HG03342 (cell line): ENCODE data around the gene ING5.
A peak's percentile ranks its signal among the peaks of the same experiment; 100 is the strongest.

Experiments
- ATAC-seq: cut with Tn5 transposase; IDR thresholded peaks from one replicate; pipeline ENCODE4 v1.9.1; 2021; ENCODE audit warnings: mild to moderate bottlenecking, moderate library complexity; ENCODE audit not compliant: unreplicated experiment

ING5 gene

DNA sequence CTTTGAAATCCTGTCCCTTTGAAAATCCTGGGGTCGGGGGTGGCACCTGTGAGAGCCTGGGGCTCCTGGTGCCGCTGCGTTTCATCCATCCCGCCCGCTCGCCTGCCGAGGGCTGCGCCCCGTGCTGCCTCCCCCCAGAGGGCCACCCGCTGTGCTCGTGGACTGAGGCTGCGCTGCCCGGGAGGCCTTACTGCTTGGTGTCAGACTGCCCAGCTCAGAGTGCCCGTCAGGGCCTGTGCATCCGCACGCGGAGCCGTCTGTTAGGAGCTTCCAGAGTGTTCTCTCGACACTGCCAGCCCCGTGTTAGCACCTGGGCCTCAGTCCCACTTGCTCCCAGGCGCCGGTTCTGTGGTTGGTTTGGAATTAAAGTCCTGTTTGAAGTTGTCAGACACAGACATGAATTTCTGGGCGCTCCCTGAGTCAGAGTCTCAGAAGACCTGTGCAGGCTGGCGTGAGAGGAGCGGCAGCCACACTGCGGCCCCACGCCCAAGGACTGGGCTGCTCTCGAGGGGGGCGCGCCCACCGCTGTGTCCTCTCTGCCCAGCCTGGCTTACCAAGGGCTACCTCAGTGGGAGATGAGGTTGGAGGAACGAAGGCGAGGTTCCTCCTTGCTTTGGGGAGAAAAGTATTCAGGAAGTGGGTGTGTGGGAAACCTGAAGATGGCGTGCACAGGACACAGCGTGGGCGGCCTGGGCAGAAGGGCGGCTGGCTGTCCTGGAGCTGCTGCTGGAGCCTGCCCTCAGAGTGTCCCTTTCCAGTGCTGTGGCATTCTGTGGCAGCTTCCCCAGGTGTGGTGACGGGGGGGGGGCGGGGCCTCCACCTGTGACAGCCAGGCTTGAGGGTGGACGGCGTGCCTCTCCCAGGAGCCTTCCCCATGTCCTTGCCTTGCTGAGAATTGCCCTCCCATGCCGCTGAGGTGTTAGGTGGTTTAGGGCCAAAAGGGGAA, 29.3 kb upstream of the ING5 start:
- no peak for ATAC-seq

DNA sequence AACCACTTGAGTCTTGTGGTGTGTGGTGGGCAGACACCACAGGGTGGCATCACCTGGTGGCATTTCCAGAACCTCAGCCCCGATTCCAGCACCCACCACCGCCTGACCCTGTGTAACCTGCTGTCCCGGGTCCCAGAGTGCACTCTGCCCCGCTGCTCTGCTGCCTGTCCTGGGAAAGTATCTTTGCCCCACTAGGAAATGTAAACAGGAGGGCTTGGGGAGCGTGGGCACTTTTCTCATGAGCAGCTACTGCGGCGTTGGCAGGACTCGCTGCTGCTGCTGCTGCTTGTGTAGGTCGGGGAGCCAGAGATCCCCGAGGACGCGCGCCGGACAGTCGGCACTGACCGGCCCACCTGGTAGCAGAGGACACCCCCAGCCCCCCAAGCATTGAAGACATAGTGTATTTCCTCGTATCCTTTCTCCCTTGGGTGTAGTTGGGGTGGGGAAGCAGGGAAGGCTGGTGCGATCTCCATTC, 28.6 kb upstream of the ING5 start:
- no peak for ATAC-seq

DNA sequence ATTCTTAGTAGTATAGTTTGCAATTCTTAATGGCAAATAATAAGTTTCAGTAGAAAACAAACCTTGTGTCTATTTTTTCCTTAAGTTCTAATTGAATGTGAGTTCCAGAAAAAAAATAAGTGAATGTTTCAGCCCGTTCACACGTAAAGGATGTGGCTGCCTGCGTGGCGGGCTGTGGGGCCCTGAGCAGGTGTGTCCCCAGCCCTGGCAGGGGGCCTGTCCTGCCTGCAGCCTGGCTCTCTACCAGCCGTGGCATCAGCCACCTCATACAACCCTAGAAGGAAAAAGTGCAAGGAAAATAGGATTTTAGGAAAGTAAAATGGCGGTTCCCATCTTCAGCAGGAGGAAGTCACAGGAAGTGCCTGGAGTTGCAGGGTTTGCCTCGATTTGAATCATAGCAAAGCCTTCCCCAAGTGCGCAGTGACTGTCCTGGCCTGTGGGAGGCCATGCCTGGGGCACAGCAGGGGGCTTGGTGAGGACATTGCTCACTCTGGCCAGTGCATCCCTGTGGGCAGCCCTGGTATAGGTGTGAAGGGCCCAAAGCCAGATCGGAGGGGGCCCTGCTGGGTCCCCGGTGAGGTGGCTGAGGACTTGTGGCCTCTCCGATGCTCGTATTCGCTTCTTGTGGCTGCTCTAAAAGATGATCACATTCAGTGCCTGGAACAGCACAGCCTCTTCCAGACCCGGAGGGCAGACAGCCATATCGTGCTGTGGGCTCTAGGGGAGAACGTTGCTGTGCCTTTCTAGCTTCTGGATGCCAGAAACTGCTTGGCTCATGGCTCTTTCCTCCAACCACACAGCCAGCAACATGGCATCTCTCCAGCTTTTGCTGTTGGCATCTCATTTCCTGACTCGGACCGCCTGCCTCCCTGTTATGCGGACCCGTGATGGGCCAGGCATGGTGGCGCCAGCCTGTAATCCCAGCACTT, 27.8 kb upstream of the ING5 start:
- ATAC-seq = no peak

DNA sequence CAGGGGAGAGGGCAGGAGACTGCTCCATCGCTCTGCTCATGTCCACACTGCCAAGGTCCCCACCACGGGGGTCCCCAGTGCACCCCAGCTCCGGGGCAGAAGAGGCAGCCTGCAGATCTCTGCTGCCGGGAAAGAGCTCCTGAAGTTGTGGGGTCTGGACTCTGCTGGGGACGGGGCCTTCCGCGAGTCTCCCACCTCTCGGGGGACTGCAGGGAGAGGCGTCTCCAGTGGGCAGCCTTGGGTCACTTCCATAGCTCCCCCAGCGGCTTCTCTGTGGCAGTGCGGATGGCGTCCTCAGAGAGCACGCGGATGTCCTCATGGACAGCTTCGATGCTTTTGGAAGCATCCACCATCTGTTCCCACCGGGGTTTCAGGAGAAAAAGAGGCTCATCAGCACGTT, 26.0 kb upstream of the ING5 start:
- ATAC-seq = no peak

DNA sequence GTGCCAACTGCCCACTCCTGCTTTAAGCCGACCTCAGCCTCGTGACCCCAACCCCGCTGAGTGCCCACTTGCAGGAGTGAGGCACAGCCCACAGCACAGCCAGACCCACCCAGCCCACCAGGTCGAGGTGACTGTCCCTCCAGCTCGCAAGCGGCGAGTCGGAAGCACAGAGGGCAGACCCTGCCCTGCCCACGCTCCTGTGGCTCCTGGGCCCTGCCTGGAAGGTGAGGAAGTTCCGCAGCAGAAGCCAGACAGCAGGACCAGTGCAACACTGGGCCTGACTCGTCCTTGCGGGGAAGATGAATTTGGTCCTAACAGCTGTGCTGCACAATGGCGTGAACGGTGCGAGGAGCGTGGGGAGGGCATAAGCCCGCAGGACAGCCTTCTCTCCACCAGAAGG, 25.2 kb upstream of the ING5 start:
- no peak for ATAC-seq

DNA sequence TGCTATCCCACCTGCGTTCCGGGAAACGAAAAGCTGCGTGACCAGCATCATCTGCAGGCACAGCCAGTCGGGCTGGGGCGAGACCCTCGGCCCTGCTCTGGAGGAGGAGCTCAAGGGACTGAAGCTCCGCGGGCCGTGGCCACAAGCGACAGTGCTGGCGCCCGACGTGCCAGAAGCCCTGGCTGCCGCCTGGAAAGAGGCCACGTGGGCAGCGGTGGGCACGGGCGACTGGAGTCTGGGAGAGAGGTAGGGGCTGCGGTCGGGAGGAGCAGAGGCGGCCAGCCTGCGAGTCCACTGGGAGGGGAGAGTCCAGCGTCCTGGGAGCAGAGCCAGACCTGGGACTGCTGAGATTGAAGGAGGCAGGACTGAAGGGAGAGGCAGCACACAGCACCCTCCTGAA, 24.4 kb upstream of the ING5 start:
- ATAC-seq = no peak

DNA sequence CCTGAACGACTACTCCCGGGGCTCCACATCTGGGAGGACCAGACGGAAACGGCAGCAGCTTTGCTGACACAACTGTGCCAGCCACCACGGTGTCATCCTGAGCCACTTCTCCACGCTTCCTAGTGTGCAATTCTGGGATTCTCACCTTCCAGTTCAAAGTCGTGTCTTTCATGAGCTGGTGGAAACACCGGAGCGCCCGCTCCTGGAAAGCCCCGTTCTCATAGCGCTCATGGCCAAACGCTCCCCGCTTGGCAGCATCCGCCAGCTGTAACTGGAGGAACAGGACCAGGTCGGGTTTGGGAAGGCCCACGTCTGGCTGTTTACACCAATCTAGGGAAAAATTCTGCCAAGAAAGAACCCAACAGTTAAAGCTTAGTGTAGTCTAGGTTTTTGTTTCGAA, 23.5 kb upstream of the ING5 start:
- no peak for ATAC-seq

DNA sequence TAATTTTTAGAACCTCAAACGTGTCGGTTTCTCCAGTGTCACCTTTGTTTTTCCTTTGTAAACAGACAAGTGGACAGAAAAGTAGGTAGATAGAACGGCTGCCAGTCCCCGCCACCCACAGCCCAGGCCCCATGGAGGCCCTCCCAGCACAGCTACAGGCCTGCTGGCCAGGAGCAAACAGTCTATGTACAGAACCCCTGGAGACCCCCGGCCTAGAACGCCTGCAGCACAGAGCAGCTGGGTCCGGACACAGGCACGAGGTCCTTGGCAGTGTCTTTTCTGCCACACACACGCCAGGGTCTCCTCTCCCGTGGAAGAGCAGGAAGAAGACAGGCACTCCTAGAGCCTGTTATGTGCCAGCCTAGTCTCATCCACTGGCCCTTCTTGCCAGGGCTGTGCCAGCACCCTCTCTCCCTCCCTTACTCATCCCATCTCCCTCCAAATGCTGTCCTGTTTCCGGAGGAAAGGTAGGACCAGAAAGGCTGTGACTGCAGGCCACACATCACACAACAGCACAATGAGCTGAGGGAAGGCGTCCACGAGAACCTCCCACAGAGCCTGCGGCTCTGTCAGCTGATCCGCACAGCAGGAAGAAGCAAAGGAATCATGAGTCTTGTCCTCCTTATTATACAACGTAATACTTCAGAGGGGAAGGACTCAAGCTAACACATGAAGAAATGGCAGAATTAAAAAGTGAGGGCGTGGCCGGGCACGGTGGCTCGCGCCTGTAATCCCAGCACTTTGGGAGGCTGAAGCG, 22.9 kb upstream of the ING5 start:
- ATAC-seq = no peak

DNA sequence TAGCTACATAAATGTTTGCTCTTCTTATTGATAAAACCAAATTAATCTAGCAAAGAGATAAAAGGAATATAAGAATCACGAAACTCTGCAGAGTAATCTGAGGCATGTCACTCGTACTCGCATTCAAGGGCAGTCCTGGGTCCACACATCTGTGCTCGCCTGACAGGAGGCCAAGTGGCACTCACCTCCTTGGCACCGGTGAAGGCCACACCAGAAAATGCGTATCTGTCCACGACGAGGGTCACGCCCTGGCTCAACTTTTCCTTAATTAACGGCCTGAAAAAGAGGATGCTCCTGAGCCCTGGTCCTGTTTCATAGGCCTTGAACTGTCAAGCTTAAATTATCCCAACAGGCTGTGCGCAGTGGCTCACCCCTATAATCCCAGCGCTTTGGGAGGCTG, 21.8 kb upstream of the ING5 start:
- no peak for ATAC-seq

DNA sequence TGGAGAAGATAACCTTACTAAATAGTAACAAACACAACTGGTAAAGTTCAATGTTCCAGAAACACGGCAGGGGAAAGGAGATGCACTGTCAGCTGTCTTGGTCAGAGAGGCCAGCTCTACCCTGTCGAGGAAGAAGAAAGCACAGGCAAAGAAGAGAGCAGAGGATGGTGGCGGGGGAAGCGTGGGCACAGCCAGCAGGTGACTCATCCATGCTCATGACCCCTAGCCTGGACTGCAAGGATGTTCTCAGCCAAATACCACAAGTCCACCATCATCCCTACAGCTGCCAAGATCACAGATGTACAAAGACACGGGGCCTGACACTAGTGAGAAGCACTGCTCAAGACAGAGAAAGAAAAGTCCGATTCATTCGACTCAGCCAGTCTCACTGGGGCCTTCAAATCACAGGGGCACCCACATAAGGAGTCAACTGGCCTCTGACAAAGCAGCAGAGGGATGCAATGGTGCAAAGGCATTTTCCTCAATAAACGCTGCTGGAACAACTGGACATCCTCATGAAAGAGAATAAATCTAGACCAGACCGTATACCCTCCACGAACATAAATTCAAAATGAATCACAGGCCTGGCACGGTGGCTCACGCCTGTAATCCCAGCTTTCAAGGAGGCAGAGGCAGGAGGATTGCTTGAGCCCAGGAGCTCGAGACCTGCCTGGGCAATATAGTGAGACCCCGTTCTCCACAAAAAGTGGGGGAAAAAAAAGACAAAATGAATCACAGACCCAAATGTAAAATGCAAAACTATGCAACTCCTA, 20.8 kb upstream of the ING5 start:
- no peak for ATAC-seq

DNA sequence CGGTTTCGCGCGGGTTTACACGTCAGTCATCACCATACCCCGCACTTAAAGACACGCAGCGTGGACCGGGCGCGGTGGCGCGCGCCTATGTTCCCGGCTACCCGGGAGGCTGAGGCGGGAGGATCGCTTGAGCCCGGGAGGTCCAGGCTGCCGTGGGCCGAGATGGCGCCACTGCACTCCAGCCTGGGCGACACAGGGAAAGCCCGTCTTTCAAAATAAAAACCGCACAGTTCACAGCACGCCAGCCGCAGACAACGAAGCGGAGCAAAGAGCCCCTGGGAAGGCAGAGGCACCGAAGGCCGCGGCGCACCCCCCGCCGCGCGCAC, 15.6 kb upstream of the ING5 start:
- ATAC-seq = peak; percentile 13

DNA sequence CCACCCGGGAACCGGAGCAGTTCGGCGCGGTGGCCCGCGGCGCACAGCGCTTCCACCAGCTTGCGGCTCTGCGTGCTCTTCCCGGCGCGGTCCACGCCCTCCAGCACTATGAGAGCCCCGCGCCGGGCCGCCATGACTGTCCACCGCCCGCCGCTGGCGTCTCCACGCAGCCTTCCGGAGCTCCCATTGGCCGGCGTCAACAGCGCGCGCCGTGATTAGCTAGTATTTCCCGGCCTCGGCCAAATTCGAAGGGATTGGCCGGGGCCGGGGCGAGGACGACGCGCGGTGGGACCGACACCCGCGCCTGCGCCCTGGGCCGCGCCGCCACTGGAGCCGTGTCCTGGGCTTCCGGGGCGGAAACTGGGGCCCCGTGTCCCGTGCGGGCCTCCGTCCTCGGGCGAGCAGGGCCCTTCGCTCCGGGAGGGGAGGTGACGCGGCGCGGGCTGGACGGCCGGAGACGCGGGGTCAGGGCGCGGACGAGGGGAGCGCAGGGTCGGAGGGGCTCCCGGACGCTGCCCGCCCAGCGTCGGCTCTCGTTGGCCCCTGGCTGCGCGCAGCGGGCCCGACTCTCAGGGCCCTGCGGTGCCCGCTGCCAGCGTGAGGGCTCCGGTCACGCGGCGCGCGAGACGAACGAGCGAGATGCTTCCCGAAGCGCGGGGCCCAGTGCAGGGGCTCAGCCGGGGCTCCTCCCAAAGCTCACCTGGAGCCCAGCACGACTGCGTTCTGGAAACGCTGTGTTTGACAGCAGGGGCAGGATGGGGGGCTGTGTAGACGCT, 15.0 kb upstream of the ING5 start, which contains the start of gene DTYMK:
Gene DTYMK, minus strand, starts transcription at position 166 of the 776 bp plus-strand sequence. Its CDS starts 32 bp downstream, at position 134.
- peak; percentile 93 for ATAC-seq

DNA sequence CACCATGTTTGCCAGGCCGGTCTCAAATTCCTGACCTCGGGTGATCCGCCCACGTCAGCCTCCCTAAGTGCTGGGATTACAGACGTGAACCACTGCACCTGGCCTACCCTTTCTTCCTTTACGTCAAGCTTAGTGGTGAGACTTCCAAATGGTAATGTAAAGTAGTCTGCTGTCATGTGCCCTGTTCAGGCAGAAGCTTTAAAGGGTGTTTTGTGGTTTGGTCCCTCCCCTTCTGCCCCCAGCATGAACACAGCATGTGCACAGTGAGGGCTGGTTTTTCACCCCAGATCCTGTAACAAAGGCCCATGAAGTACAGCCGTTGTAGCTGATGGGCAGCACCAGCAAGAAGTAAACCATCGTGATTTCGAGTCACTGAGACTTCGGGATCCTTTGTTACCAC, 12.5 kb upstream of the ING5 start:
- no peak for ATAC-seq

DNA sequence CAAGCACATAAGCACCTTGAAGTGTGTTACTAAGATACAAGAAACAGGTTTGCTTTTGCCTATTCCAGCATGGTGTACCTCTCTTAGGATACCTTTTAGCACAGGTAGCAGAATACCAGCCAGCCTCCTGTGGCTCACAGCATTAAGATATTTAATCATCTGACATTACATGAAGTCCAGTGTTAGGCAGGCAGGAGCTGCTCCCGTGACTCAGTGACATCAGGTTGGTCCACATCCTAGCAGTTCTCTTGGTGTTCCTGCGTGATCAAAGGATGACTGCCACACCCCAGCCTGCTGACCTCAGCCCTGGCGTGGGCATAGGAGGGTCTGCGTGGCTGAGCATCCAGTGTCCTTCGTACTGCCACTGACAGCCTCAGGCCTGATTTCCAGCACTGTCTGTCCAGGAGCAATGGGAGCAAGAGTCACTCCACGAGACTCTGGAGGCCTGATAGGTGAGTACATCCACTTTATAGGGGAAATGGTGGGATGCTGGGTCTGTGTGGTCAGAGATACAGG, 11.6 kb upstream of the ING5 start:
- ATAC-seq = no peak

DNA sequence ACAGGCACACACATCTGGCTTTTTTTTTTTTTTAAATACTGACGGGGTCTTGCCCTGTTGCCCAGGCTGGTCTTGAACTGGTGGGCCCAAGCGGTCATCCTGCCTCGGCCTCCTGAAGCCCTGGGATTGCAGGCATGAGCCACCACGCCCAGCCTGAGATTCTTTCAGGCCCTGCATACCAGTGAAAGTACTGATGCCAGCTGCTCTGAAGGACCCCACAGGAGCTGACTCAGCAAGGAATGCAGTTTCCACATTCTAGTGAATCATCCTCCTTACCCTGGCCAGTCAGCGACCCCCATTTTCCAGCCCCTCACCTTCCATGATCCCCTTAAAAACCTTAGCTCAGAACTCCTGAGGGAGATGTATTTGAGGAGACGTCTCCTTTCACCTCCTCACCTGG, 9.4 kb upstream of the ING5 start:
- no peak for ATAC-seq

DNA sequence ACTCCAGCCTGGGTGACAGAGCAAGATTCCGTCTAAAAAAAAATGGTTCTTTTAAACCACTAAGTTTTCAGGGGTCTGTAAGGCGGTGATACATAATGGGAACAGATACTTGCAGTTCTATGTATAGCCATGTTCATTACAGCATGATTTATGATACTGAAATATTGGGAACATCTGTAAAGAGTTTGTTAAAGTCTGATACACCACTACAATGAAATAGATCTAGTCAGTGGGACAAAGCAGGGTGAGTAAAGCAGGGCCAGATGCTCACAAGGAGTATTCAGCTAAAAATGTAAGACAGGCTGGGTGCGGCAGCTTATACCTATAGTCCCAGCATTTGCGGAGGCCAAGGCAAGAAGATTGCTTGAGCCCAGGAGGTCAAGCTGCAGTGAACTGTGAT, 6.2 kb upstream of the ING5 start:
- no peak for ATAC-seq

DNA sequence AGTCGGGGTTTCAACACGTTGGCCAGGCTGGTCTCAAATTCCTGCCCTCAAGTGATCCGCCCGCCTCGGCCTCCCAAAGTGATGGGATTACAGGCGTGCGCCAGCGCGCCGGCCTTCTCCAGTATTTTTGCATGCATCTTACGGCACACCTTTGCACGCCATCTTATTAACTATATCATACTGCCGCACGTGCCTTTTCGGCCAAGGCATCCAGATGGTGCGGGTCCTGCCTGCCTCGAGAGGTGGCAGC, 765 bp upstream of the ING5 start:
- no peak for ATAC-seq

DNA sequence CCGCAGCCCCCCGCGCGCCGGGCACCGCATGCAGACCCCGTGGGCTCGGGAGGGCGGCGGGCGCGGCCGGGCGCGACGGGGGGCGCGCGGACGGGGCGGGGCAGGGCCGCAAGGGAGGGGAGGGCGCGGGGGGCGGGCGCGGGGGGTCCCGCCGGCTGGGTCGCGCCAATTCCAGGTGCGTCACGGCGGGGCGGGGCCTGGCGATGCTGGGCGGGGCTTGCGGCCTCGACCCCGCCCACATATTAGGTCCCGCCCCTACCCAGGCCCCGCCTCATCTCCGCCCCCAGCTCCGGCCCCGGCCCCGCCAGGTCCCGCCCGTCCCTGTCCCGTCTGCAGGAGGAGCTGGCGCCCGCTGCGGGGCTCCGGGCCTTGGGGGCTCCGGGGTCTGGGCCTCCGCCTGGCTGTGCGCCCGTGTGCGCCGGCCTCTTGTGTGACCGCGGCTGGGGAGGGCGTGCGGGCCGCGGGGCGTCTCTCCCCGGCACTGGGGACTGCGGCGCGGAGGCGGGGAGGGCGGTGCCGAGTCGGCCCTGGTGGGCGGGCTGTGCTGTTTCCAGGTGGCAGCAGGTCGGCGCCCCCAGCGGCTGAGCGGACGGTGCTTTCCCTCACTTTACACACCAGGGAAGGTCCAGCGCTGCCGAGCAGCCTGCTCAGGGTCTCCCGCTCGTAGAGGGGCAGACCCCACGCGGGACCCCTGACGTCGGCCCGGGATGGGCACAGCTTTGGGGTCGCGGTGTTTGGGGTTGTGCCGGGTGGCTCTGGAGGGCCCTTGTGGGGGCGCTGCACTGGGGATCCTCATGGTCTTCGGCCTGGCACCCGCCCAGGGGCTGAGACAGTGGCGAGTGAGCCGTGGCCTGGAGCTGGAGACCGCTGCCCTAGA, 554 bp downstream of the ING5 start:
- peak; percentile 66 for ATAC-seq
